OCI-LY7 (cell line): ENCODE measurements around the gene CXorf65. TPM values are rescaled to one million over a fixed set of nuclear protein-coding genes. Genes with fewer than 3 reads are reported as not detected.

Source experiments
- BruUV-seq: library from RNA; stranded (reverse); fragments of 400-500 nt; replicated peaks from 2 replicates; lab custom pipeline; 2021; lab: Mats Ljungman, UMichigan
- CTCF ChIA-PET: fragments of 300-600 bp; sonication (Branson Sonifier 250); formaldehyde crosslinking; loops from one replicate; lab custom pipeline; 2022; ENCODE audit warnings: antibody characterized with exemption; ENCODE audit not compliant: unreplicated experiment; lab: Charles Lee
- POLR2A ChIA-PET: fragments of 300-600 bp; sonication (Branson Sonifier 250); formaldehyde crosslinking; loops from one replicate; lab custom pipeline; 2022; ENCODE audit warnings: antibody characterized with exemption; lab: Charles Lee
- DNase-seq: peaks from one replicate; pipeline ENCODE4 v3.0.0-alpha.2; 2015; ENCODE audit warnings: low spot score
- H2AFZ ChIP-seq: fragments of 200-600 bp; sonication (generic), shearing (Covaris generic); 2 replicates; pipeline ENCODE4 v1.6.1; 2014; ENCODE audit warnings: mild to moderate bottlenecking, antibody characterized with exemption, low read length, moderate library complexity
- H3K27ac ChIP-seq: fragments of 200-600 bp; sonication (generic); 2 replicates; pipeline ENCODE4 v1.5.1; 2014; ENCODE audit warnings: mixed run types, low read depth, mild to moderate bottlenecking, moderate library complexity, low read length, inconsistent platforms; ENCODE audit not compliant: poor library complexity, severe bottlenecking
- H3K36me3 ChIP-seq: fragments of 200-600 bp; sonication (generic); 2 replicates; pipeline ENCODE4 v1.6.1; 2014; ENCODE audit warnings: mild to moderate bottlenecking, antibody characterized with exemption, low read length, moderate library complexity, mixed read lengths; ENCODE audit not compliant: insufficient read depth
- H3K4me1 ChIP-seq: fragments of 200-600 bp; sonication (generic); 2 replicates; pipeline ENCODE4 v1.5.1; 2014; ENCODE audit warnings: mild to moderate bottlenecking, low read length; ENCODE audit not compliant: insufficient read depth, poor library complexity, severe bottlenecking
- H3K4me2 ChIP-seq: fragments of 200-600 bp; sonication (generic); 2 replicates; pipeline ENCODE4 v1.6.1; 2014; ENCODE audit warnings: mild to moderate bottlenecking, low read length
- H3K4me3 ChIP-seq: fragments of 200-600 bp; sonication (generic); 2 replicates; pipeline ENCODE4 v1.5.1; 2014; ENCODE audit warnings: mild to moderate bottlenecking, low read depth, low read length; ENCODE audit not compliant: poor library complexity, severe bottlenecking
- H3K79me2 ChIP-seq: fragments of 200-600 bp; sonication (generic); 2 replicates; pipeline ENCODE4 v1.6.1; 2016; ENCODE audit warnings: low read depth, mild to moderate bottlenecking, low read length, moderate library complexity, mixed read lengths; ENCODE audit not compliant: insufficient read depth
- H3K9me2 ChIP-seq: fragments of 200-600 bp; sonication (generic); 2 replicates; pipeline ENCODE4 v1.6.1; 2016; ENCODE audit warnings: mild to moderate bottlenecking, low read length, mixed read lengths; ENCODE audit not compliant: insufficient read depth
- H3K9me3 ChIP-seq: fragments of 200-600 bp; sonication (generic); 2 replicates; pipeline ENCODE4 v1.6.1; 2014; ENCODE audit warnings: mild to moderate bottlenecking, mixed run types, low read length, mixed read lengths
- H4K20me1 ChIP-seq: fragments of 200-600 bp; sonication (generic); 2 replicates; pipeline ENCODE4 v1.6.1; 2014; ENCODE audit warnings: mild to moderate bottlenecking, antibody characterized with exemption, low read length, moderate library complexity, mixed read lengths; ENCODE audit not compliant: insufficient read depth
- EZH2phosphoT487 ChIP-seq: fragments of 200-600 bp; sonication (generic); IDR thresholded peaks from 2 replicates; pipeline ENCODE4 v1.6.1; 2018; ENCODE audit warnings: low read depth, borderline replicate concordance, mild to moderate bottlenecking, mixed run types, antibody characterized with exemption, low read length, moderate library complexity, mixed read lengths
- intact Hi-C: fragments of 100-400 bp; cut with micrococcal nuclease; formaldehyde crosslinking; loops from one replicate; pipeline ENCODE4 v1.10.0; 2022; ENCODE audit not compliant: unreplicated experiment
- total RNA-seq, 2 experiments: library from RNA; depleted of rRNA in 1 of 2; stranded (reverse); fragments of >200 nt in 1 of 2; shearing (Covaris generic) in 1 of 2; gene quantifications; 2 replicates each; pipeline ENCODE4 v1.2.3, GENCODE V29; 2014 to 2022
- TF ChIP-seq, protein P1 (sequence below): fragments of 200-600 bp; sonication (generic); conservative IDR thresholded peaks from 2 replicates; pipeline ENCODE4 v1.5.1; 2014; ENCODE audit warnings: mild to moderate bottlenecking, antibody characterized with exemption, low read length, moderate library complexity, mixed read lengths

The CXorf65 gene
- total RNA-seq, 2 experiments from 2014 or later: 1.8 to 3.2 TPM

DNA sequence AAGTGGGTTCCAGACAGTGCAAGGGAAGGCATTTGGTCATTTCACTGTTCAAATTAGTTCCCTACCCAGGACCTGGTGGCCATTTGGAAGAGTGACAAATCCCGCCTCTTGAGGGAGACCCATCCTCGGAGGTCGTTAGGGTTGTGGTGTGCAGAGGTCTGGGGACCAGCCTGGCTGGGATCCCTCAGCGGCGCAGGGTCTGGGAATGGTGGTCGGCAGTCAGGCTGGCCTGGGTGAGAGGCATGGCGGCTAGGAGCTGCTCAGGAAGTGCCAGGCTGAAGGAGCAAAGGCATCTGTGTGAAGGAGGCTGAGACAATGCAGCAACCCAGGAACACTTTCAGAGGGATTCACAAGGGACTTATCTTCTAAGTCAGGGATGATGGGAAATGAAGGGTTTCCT, 44.8 kb upstream of the CXorf65 start:
- intact Hi-C loops: no loop called here
- CTCF ChIA-PET: no interaction called here
- Histone ChIP-seq H2AFZ (no peak overlapping the region), H3K36me3 (no peaks in the 10 kb centered on the region), H3K4me3 (no peak overlapping the region), H3K79me2 (no peaks in the 10 kb centered on the region), H3K4me1 (no peaks in the 10 kb centered on the region), H4K20me1 (no peaks in the 10 kb centered on the region), H3K27ac (no peak overlapping the region), H3K9me3 (no peaks in the 10 kb centered on the region), H3K4me2 (no peak overlapping the region), H3K9me2 (no peaks in the 10 kb centered on the region)
- POLR2A ChIA-PET: no interaction called here
- no TSS peak for BruUV-seq
- TF ChIP-seq EZH2phosphoT487: no peak
- TF ChIP-seq, protein P1, sequence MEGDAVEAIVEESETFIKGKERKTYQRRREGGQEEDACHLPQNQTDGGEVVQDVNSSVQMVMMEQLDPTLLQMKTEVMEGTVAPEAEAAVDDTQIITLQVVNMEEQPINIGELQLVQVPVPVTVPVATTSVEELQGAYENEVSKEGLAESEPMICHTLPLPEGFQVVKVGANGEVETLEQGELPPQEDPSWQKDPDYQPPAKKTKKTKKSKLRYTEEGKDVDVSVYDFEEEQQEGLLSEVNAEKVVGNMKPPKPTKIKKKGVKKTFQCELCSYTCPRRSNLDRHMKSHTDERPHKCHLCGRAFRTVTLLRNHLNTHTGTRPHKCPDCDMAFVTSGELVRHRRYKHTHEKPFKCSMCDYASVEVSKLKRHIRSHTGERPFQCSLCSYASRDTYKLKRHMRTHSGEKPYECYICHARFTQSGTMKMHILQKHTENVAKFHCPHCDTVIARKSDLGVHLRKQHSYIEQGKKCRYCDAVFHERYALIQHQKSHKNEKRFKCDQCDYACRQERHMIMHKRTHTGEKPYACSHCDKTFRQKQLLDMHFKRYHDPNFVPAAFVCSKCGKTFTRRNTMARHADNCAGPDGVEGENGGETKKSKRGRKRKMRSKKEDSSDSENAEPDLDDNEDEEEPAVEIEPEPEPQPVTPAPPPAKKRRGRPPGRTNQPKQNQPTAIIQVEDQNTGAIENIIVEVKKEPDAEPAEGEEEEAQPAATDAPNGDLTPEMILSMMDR: no peak
- no peak for DNase-seq

DNA sequence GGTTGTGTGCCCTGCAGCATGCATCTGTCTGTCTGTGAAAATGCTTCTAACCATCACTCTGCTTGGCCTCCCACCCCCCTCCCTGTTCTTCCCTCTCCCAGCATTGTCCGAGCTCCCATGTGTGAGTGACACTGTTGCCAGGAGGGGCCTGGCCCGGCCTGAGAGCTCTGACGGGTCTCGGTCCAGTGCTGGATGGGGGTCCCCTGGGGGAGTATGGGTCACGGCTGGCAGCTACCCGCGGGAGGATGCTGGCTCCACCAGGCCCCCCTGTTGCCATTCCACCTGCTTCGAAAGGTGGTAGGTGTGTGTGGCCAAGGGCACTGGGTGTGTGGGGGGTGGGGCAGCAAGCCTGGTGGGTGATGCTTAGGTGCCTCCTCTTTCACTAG, 41.7 kb upstream of the CXorf65 start:
- BruUV-seq: no TSS peak
- Histone ChIP-seq H4K20me1 (no peaks in the 10 kb centered on the region), H3K36me3 (0 out of 2 replicates have a peak, but pooled peaks cover 3% of the 10 kb centered on the region), H3K4me1 (no peaks in the 10 kb centered on the region), H2AFZ (no peak overlapping the region), H3K9me2 (no peaks in the 10 kb centered on the region), H3K27ac (no peak overlapping the region), H3K9me3 (no peaks in the 10 kb centered on the region), H3K4me2 (no peak overlapping the region), H3K79me2 (no peaks in the 10 kb centered on the region), H3K4me3 (no peak overlapping the region)
- ChIA-PET POLR2A (no interaction called here), CTCF (interaction anchor here (0.6 kb wide), 1 partner anchor 25 kb away, joined by 3 read pairs; no protein-coding TSS in a partner anchor)
- intact Hi-C loops: no loop called here
- no peak for DNase-seq
- no peak for TF ChIP-seq EZH2phosphoT487
- TF ChIP-seq, protein P1: no peak

DNA sequence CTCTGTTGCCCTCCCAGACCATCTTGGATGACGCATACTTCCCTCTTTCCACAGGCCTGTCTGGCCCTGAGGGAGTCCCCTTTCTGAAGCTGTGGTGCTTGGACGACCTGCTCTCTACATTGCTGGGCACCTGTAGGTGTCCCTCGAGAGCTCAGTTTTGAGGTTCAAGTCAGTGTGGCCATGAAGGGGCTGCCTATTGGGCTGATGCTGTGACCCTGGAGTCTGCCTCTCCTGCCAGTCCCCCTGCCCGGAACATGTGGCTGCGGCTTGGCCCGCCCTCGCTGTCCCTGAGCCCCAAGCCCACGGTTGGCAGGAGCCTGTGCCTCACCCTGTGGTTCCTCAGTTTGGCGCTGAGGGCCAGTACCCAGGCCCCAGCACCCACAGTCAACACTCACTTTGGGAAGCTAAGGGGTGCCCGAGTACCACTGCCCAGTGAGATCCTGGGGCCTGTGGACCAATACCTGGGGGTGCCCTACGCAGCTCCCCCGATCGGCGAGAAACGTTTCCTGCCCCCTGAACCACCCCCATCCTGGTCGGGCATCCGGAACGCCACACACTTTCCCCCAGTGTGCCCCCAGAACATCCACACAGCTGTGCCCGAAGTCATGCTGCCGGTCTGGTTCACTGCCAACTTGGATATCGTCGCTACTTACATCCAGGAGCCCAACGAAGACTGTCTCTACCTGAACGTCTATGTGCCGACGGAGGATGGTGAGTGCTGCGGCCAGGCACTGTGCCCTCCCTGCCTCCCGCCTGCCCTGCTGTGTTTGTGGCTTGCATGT, 41.1 kb upstream of the CXorf65 start:
- POLR2A ChIA-PET: no interaction called here
- no TSS peak for BruUV-seq
- DNase-seq: peak; percentile 3

More for the DNA sequence above, 41.1 kb upstream of the CXorf65 start:
- Histone ChIP-seq H3K4me2 (no peak overlapping the region), H2AFZ (no peak overlapping the region), H3K9me3 (no peaks in the 10 kb centered on the region), H3K27ac (no peak overlapping the region), H3K4me1 (no peaks in the 10 kb centered on the region), H3K36me3 (0 out of 2 replicates have a peak, but pooled peaks cover 6% of the 10 kb centered on the region), H3K79me2 (no peaks in the 10 kb centered on the region), H3K9me2 (no peaks in the 10 kb centered on the region), H3K4me3 (no peak overlapping the region), H4K20me1 (no peaks in the 10 kb centered on the region)
- intact Hi-C loops: no loop called here
- no peak for TF ChIP-seq EZH2phosphoT487
- TF ChIP-seq, protein P1: no peak
- CTCF ChIA-PET: no interaction called here
